ENCODE results near the gene RALGAPA1.
"Not testable (repeated sequence)": the region's sequence is repeated elsewhere in the genome, so short reads cannot be mapped to it uniquely, and the experiment has no call there.

The RALGAPA1 gene

DNA sequence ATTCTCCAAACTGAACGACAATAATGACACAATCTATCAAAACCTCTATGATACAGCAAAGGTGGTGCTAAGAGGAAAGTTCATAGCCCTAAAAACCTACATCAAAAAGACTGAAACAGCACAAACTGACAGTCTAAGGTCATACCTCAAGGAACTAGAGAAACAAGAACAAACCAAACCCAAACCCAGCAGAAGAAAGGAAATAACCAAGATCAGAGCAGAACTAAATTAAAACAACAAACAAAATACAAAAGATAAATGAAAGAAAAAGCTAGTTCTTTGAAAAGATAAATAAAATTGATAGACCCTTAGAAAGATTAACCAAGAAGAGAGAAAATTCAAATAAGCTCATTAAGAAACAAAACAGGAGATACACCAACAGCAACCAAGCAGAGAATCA lies 75.6 kb downstream of the RALGAPA1 start:
- peaks cover 6 to 14% of the 10 kb centered on the region in 2 donors for H3K36me3 ChIP-seq (ENCODE audit: control insufficient read depth in 2 of 2, insufficient read depth in 2 of 2, low read length in 2 of 2)

DNA sequence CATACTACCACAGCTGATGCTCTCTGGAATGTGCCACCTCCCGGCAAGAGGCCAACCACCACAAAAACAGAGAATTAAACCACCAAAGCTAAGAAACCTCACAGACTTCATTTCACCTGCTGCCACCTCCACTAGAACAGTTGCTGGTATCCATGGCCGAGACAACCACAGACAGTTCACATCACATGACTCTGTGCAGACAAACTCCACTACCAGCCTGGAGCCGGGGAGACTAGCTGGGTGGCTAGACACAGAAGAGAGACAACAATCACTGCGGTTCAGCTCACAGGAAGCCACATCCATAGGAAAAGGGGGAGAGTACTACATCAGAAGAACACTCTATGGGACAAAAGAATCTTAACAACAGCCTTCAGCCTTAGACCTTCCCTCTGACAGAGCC lies 78.2 kb downstream of the RALGAPA1 start:
- Histone ChIP-seq H3K36me3 (ENCODE audit: control insufficient read depth in 2 of 2, insufficient read depth in 2 of 2, low read length in 2 of 2) (peaks cover 9 to 19% of the 10 kb centered on the region in 2 donors), H3K27ac (ENCODE audit: low read length) (no peak overlapping the region), H3K27me3 (ENCODE audit: control insufficient read depth in 1 of 2, insufficient read depth in 2 of 2, low read length in 2 of 2) (no peaks in the 10 kb centered on the region)

More for the DNA sequence above, 75.6 kb downstream of the RALGAPA1 start:
- H3K27me3 ChIP-seq (ENCODE audit: control insufficient read depth in 1 of 2, insufficient read depth in 2 of 2, low read length in 2 of 2); H3K4me1 ChIP-seq (ENCODE audit: control insufficient read depth, insufficient read depth, low read length); H3K9ac ChIP-seq (ENCODE audit: low read length in 2 of 2); H3K27ac ChIP-seq (ENCODE audit: low read length); H3K4me3 ChIP-seq (ENCODE audit: low read length in 2 of 2); H3K9me3 ChIP-seq (ENCODE audit: control insufficient read depth in 2 of 2, low read length in 2 of 2): not testable (repeated sequence)

DNA sequence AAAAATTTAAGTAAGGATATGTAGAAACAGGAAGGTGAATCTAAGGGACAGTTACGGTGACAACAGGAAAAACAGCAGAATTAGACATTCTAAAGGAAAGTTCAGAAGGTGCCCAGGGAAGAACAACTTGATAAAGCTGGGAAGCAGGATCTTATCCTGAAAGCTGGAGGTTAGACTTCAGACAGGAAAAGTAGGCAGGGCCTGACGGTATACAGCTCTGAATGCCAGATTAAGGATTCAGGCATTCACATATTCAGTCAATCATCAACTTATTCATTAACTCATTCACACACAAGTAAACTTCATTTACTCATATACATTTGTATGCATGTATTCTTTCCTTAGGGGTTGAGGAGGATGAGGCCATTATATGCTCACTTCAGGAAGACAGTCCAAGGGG lies 81.3 kb downstream of the RALGAPA1 start:
- Histone ChIP-seq H3K9ac (ENCODE audit: low read length in 2 of 2) (no peak overlapping the region), H3K4me1 (ENCODE audit: control insufficient read depth, insufficient read depth, low read length) (no peaks in the 10 kb centered on the region), H3K27me3 (ENCODE audit: control insufficient read depth in 1 of 2, insufficient read depth in 2 of 2, low read length in 2 of 2) (no peaks in the 10 kb centered on the region), H3K9me3 (ENCODE audit: control insufficient read depth in 2 of 2, low read length in 2 of 2) (no peaks in the 10 kb centered on the region), H3K27ac (ENCODE audit: low read length) (no peak overlapping the region), H3K4me3 (ENCODE audit: low read length in 2 of 2) (no peak overlapping the region), H3K36me3 (ENCODE audit: control insufficient read depth in 2 of 2, insufficient read depth in 2 of 2, low read length in 2 of 2) (peaks cover 12 to 18% of the 10 kb centered on the region in 2 donors)

More for the DNA sequence above, 78.2 kb downstream of the RALGAPA1 start:
- no peaks in the 10 kb centered on the region for H3K4me1 ChIP-seq (ENCODE audit: control insufficient read depth, insufficient read depth, low read length)
- H3K4me3 ChIP-seq (ENCODE audit: low read length in 2 of 2), result no peak overlapping the region
- H3K9ac ChIP-seq (ENCODE audit: low read length in 2 of 2), result no peak overlapping the region
- H3K9me3 ChIP-seq (ENCODE audit: control insufficient read depth in 2 of 2, low read length in 2 of 2), result no peaks in the 10 kb centered on the region

DNA sequence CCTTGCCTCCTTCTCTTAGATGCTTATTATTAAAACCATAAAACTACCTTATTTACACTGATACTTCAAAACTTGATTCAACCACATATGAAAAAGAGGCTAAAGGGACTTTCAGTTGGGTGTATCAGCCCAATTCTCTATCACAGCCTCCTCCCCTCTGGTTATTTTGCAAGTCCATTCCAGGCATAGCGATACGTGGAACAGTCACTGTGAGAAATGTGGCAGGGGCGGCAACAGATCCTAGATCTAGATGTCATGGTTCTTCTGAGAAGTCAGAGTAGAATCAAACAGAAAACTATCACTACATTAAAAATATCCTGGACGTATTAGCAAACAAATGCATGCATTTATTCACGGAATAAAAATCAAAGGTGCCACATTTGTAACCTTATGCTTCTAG lies 83.2 kb downstream of the RALGAPA1 start:
- H3K36me3 ChIP-seq (ENCODE audit: control insufficient read depth in 2 of 2, insufficient read depth in 2 of 2, low read length in 2 of 2), result peaks cover 12 to 31% of the 10 kb centered on the region in 2 donors
- H3K27ac ChIP-seq (ENCODE audit: low read length), result no peak overlapping the region
- H3K9ac ChIP-seq (ENCODE audit: low read length in 2 of 2), result no peak overlapping the region
- no peak overlapping the region for H3K4me3 ChIP-seq (ENCODE audit: low read length in 2 of 2)
- H3K4me1 ChIP-seq (ENCODE audit: control insufficient read depth, insufficient read depth, low read length), result no peaks in the 10 kb centered on the region
- H3K9me3 ChIP-seq (ENCODE audit: control insufficient read depth in 2 of 2, low read length in 2 of 2), result no peaks in the 10 kb centered on the region
- H3K27me3 ChIP-seq (ENCODE audit: control insufficient read depth in 1 of 2, insufficient read depth in 2 of 2, low read length in 2 of 2), result no peaks in the 10 kb centered on the region

DNA sequence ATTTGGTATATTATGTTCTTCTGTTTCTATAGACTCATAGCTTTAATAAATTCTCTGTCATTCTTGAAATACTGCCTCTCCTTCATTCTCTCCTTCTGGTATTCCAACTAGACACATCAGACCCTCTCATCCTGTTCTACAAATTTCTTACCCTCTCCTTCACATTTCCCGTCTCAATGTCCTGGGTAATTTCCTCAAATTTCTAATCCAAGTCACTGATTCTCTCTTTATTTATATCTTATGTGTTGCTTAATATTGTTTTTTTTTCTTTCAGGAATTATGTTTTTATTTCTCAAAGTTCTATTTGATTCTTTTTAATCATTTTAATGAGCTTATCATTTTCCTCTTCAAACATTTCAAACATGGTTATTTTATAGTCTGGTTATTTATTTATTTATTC lies 94.0 kb downstream of the RALGAPA1 start:
- Histone ChIP-seq H3K9me3 (ENCODE audit: control insufficient read depth in 2 of 2, low read length in 2 of 2) (no peaks in the 10 kb centered on the region), H3K27ac (ENCODE audit: low read length) (no peak overlapping the region), H3K9ac (ENCODE audit: low read length in 2 of 2) (no peak overlapping the region), H3K4me3 (ENCODE audit: low read length in 2 of 2) (no peak overlapping the region), H3K27me3 (ENCODE audit: control insufficient read depth in 1 of 2, insufficient read depth in 2 of 2, low read length in 2 of 2) (no peaks in the 10 kb centered on the region), H3K36me3 (ENCODE audit: control insufficient read depth in 2 of 2, insufficient read depth in 2 of 2, low read length in 2 of 2) (peaks cover 7 to 14% of the 10 kb centered on the region in 2 donors), H3K4me1 (ENCODE audit: control insufficient read depth, insufficient read depth, low read length) (no peaks in the 10 kb centered on the region)

DNA sequence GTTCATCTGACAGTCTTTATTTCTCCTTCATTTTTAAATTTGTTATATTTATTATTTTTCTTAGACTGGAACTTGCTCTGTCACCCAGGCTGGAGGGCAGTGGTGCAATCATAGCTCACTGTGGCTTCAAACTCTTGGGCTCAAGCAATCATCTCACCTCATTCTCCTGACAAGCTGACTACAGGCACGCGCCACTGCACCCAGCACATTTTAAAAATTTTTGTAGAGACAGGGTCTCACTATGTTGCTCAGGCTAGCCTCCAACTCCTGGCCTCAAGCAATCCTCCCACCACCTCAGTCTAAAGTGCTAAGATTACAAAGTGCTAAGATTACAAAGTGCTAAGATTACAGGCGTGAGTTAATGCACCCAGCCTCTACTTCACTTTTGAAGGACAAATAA lies 96.6 kb downstream of the RALGAPA1 start:
- Histone ChIP-seq H3K4me1 (ENCODE audit: control insufficient read depth, insufficient read depth, low read length) (no peaks in the 10 kb centered on the region), H3K4me3 (ENCODE audit: low read length in 2 of 2) (no peak overlapping the region), H3K36me3 (ENCODE audit: control insufficient read depth in 2 of 2, insufficient read depth in 2 of 2, low read length in 2 of 2) (peaks cover 7 to 14% of the 10 kb centered on the region in 2 donors), H3K9me3 (ENCODE audit: control insufficient read depth in 2 of 2, low read length in 2 of 2) (no peaks in the 10 kb centered on the region), H3K9ac (ENCODE audit: low read length in 2 of 2) (no peak overlapping the region), H3K27me3 (ENCODE audit: control insufficient read depth in 1 of 2, insufficient read depth in 2 of 2, low read length in 2 of 2) (no peaks in the 10 kb centered on the region), H3K27ac (ENCODE audit: low read length) (no peak overlapping the region)

DNA sequence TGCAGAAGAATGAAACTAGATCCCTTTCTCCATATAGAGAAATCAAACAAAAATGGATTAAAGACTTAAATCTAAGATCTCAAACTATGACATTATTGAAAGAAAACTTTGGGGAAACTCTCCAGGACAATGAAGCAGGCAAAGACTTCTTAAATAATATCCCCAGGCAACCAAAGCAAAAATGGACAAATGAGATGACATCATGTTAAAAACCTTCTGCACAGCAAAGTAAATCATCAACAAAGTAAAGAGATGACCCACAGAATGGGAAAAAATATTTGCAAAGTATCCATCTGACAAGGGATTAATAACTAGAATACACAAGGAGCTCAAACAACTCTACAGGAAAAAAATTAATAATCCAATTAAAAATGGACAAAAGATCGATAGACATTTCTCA lies 101.0 kb downstream of the RALGAPA1 start:
- H3K36me3 ChIP-seq (ENCODE audit: control insufficient read depth in 2 of 2, insufficient read depth in 2 of 2, low read length in 2 of 2), result peaks cover 2 to 5% of the 10 kb centered on the region in 2 donors
- H3K4me3 ChIP-seq (ENCODE audit: low read length in 2 of 2), result no peak overlapping the region
- no peak overlapping the region for H3K27ac ChIP-seq (ENCODE audit: low read length)
- H3K4me1 ChIP-seq (ENCODE audit: control insufficient read depth, insufficient read depth, low read length), result no peaks in the 10 kb centered on the region
- no peaks in the 10 kb centered on the region for H3K9me3 ChIP-seq (ENCODE audit: control insufficient read depth in 2 of 2, low read length in 2 of 2)
- no peak overlapping the region for H3K9ac ChIP-seq (ENCODE audit: low read length in 2 of 2)
- H3K27me3 ChIP-seq (ENCODE audit: control insufficient read depth in 1 of 2, insufficient read depth in 2 of 2, low read length in 2 of 2), result no peaks in the 10 kb centered on the region

DNA sequence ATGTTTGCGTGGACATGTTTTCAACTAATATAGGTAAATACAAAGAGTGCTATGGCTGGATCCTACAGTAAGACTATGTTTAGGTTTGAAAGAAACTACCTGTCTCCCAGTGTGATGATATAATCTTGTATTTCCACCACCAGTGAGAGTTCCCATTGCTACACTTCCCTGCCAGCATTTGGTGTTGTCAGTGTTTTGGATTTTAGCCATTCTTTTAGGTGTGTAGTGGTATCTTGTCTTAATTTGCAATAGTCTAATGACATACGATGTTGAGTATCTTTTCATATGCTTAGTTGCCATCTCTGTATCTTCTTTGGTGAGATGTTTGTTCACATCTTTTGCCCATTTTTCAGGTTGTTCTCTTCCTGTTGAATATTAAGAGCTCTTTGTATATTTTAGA lies 103.5 kb downstream of the RALGAPA1 start:
- Histone ChIP-seq H3K36me3 (ENCODE audit: control insufficient read depth in 2 of 2, insufficient read depth in 2 of 2, low read length in 2 of 2) (peaks cover 0 to under 1% of the 10 kb centered on the region in 2 donors), H3K9me3 (ENCODE audit: control insufficient read depth in 2 of 2, low read length in 2 of 2) (no peaks in the 10 kb centered on the region), H3K4me3 (ENCODE audit: low read length in 2 of 2) (no peak overlapping the region), H3K27ac (ENCODE audit: low read length) (no peak overlapping the region), H3K9ac (ENCODE audit: low read length in 2 of 2) (no peak overlapping the region), H3K4me1 (ENCODE audit: control insufficient read depth, insufficient read depth, low read length) (no peaks in the 10 kb centered on the region), H3K27me3 (ENCODE audit: control insufficient read depth in 1 of 2, insufficient read depth in 2 of 2, low read length in 2 of 2) (no peaks in the 10 kb centered on the region)

DNA sequence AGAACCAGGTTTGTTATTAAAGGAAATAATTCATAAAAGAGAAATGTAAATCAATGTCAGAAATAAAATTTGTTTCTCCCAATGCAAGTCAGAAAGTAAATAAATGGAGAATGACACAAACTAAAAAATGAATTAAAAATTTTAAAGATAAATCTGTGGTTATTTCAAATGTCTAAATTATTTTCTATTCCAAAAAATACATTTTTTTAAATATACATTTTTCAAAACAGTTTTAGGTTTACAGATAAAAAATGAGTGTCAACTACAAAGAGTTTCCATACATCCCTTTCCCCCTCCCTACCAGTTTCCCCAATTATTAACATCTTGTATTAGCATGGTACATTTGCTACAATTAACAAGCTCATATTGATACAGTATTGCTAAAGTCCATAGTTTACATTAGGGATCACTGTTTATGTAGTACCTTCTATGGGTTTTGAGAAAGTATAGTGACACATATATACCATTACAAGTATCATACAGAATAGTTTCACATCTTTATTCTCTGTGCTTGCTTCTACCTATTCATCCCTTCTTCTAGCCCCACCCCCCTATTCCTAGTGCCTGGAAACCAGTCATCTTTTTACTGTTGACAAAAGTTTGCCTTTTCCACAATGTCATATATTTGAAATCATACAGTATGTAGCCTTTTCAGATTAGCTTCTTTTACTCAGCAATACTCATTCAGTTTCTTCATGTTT lies 104.2 kb downstream of the RALGAPA1 start:
- H3K4me3 ChIP-seq (ENCODE audit: low read length in 2 of 2), result no peak overlapping the region

DNA sequence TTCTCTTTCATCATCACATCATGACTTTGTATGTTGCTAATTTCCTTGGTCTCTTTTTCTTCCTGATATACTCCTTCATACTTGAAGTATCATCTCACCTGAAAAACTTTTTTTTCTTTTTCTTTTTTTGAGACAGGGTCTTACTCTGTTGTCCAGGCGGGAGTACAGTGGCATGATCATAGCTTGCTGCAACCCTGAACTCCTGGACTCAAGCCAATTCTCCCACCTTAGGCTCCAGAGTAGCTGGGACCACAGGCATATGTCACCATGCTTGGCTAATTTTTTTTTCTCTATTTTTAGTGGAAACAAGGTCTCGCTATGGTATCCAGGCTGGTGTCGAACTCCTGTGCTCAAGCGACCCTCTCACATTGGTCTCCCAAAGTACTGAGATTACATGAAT lies 107.6 kb downstream of the RALGAPA1 start:
- H3K36me3 ChIP-seq (ENCODE audit: control insufficient read depth in 2 of 2, insufficient read depth in 2 of 2, low read length in 2 of 2), result no peaks in the 10 kb centered on the region
- H3K27me3 ChIP-seq (ENCODE audit: control insufficient read depth in 1 of 2, insufficient read depth in 2 of 2, low read length in 2 of 2), result no peaks in the 10 kb centered on the region
- H3K4me1 ChIP-seq (ENCODE audit: control insufficient read depth, insufficient read depth, low read length), result no peaks in the 10 kb centered on the region
- no peak overlapping the region for H3K9ac ChIP-seq (ENCODE audit: low read length in 2 of 2)
- H3K27ac ChIP-seq (ENCODE audit: low read length), result no peak overlapping the region
- no peak overlapping the region for H3K4me3 ChIP-seq (ENCODE audit: low read length in 2 of 2)
- H3K9me3 ChIP-seq (ENCODE audit: control insufficient read depth in 2 of 2, low read length in 2 of 2), result no peaks in the 10 kb centered on the region

More for the DNA sequence above, 104.2 kb downstream of the RALGAPA1 start:
- no peaks in the 10 kb centered on the region for H3K9me3 ChIP-seq (ENCODE audit: control insufficient read depth in 2 of 2, low read length in 2 of 2)
- no peak overlapping the region for H3K27ac ChIP-seq (ENCODE audit: low read length)
- no peak overlapping the region for H3K9ac ChIP-seq (ENCODE audit: low read length in 2 of 2)
- H3K36me3 ChIP-seq (ENCODE audit: control insufficient read depth in 2 of 2, insufficient read depth in 2 of 2, low read length in 2 of 2), result no peaks in the 10 kb centered on the region
- no peaks in the 10 kb centered on the region for H3K27me3 ChIP-seq (ENCODE audit: control insufficient read depth in 1 of 2, insufficient read depth in 2 of 2, low read length in 2 of 2)
- H3K4me1 ChIP-seq (ENCODE audit: control insufficient read depth, insufficient read depth, low read length), result no peaks in the 10 kb centered on the region

DNA sequence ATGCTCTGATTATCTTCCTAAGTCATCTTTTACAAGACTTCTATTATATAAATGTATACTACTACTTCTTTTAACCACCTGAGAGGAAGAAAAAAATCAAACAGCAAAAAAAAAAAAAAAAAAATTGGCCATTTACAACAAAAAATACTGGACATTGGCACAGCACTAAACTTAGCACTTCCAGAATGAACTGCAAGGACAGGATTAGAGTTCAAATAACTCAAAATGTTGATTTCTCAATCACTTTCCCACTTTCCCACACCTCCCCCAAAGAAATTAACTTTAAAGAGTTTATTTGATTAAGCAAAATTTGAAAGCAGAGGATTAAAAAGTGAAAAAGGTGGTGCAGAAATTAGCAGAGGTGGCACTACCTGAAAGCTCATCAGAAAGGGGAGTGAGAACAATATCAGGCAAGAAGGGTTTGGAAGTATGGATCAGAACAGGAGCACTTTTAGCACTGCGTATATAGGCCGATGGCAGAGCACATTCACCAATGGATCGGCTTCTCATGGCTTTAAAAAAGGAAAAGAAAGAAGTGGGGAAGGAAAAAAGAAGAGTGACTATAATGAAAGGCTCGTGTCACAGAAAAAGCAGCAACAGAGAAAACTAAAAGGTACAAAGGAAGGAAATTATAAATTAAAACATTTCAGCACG lies 109.2 kb downstream of the RALGAPA1 start:
- Histone ChIP-seq H3K27me3 (ENCODE audit: control insufficient read depth in 1 of 2, insufficient read depth in 2 of 2, low read length in 2 of 2) (no peaks in the 10 kb centered on the region), H3K4me1 (ENCODE audit: control insufficient read depth, insufficient read depth, low read length) (no peaks in the 10 kb centered on the region), H3K27ac (ENCODE audit: low read length) (no peak overlapping the region), H3K9me3 (ENCODE audit: control insufficient read depth in 2 of 2, low read length in 2 of 2) (no peaks in the 10 kb centered on the region), H3K9ac (ENCODE audit: low read length in 2 of 2) (no peak overlapping the region), H3K4me3 (ENCODE audit: low read length in 2 of 2) (no peak overlapping the region), H3K36me3 (ENCODE audit: control insufficient read depth in 2 of 2, insufficient read depth in 2 of 2, low read length in 2 of 2) (no peaks in the 10 kb centered on the region)
